H9 (cell line): ENCODE results near the gene LDB2. TPM values are rescaled to one million over a fixed set of nuclear protein-coding genes. Genes with fewer than 3 reads are reported as not detected.

ENCODE experiments used
- DNase-seq: peaks from one replicate; pipeline ENCODE4 v3.0.0-alpha.2; 2017
- H2AFZ ChIP-seq: one replicate; pipeline ENCODE4 v1.6.1; 2013; ENCODE audit warnings: mild to moderate bottlenecking, low read length, control low read depth, moderate library complexity
- H2AK5ac ChIP-seq: 2 replicates; pipeline ENCODE4 v1.6.1; 2013; ENCODE audit warnings: low read length, control low read depth, mixed read lengths; ENCODE audit not compliant: insufficient read length
- H2BK120ac ChIP-seq: one replicate; pipeline ENCODE4 v1.6.1; 2013; ENCODE audit warnings: low read depth, mild to moderate bottlenecking, low read length, control low read depth, inconsistent platforms; ENCODE audit not compliant: poor library complexity, severe bottlenecking
- H2BK12ac ChIP-seq: 2 replicates; pipeline ENCODE4 v1.6.1; 2013; ENCODE audit warnings: low read length, control low read depth, mixed read lengths, low read depth; ENCODE audit not compliant: insufficient read length
- H2BK15ac ChIP-seq: 2 replicates; pipeline ENCODE4 v1.6.1; 2013; ENCODE audit warnings: low read depth, low read length, control low read depth
- H2BK20ac ChIP-seq: one replicate; pipeline ENCODE4 v1.6.1; 2013; ENCODE audit warnings: low read depth, mild to moderate bottlenecking, low read length, control low read depth, inconsistent platforms; ENCODE audit not compliant: poor library complexity, severe bottlenecking
- H2BK5ac ChIP-seq: 2 replicates; pipeline ENCODE4 v1.6.1; 2013; ENCODE audit warnings: low read length, control low read depth, mixed read lengths; ENCODE audit not compliant: insufficient read length
- H3K14ac ChIP-seq: 2 replicates; pipeline ENCODE4 v1.6.1; 2013; ENCODE audit warnings: low read length, control low read depth; ENCODE audit not compliant: insufficient read depth
- H3K18ac ChIP-seq: 2 replicates; pipeline ENCODE4 v1.6.1; 2013; ENCODE audit warnings: low read depth, mild to moderate bottlenecking, mixed read lengths, low read length, control low read depth; ENCODE audit not compliant: insufficient read length
- H3K23ac ChIP-seq: 2 replicates; pipeline ENCODE4 v1.6.1; 2013; ENCODE audit warnings: low read length, control low read depth, mixed read lengths, low read depth; ENCODE audit not compliant: insufficient read length
- H3K23me2 ChIP-seq: 2 replicates; pipeline ENCODE4 v1.6.1; 2013; ENCODE audit warnings: low read depth, mild to moderate bottlenecking, mixed read lengths, low read length, control low read depth; ENCODE audit not compliant: insufficient read length, poor library complexity, severe bottlenecking
- H3K27ac ChIP-seq: 2 replicates; pipeline ENCODE4 v1.5.1; 2013; ENCODE audit warnings: low read length, control low read depth, mixed read lengths, low read depth; ENCODE audit not compliant: insufficient read length
- H3K27me3 ChIP-seq: 2 replicates; pipeline ENCODE4 v1.6.1; 2013; ENCODE audit warnings: low read length, control low read depth, inconsistent platforms; ENCODE audit not compliant: insufficient read depth
- H3K4ac ChIP-seq: 2 replicates; pipeline ENCODE4 v1.6.1; 2013; ENCODE audit warnings: low read depth, mild to moderate bottlenecking, control low read depth, inconsistent platforms, low read length, moderate library complexity
- H3K4me1 ChIP-seq: 2 replicates; pipeline ENCODE4 v1.6.1; 2013; ENCODE audit warnings: low read length, control low read depth, inconsistent platforms; ENCODE audit not compliant: insufficient read depth
- H3K4me2 ChIP-seq: 2 replicates; pipeline ENCODE4 v1.6.1; 2013; ENCODE audit warnings: low read length, control low read depth, mixed read lengths; ENCODE audit not compliant: insufficient read length, insufficient read depth
- H3K56ac ChIP-seq: 2 replicates; pipeline ENCODE4 v1.6.1; 2013; ENCODE audit warnings: low read depth, mild to moderate bottlenecking, mixed read lengths, low read length, control low read depth; ENCODE audit not compliant: insufficient read length
- H3K79me1 ChIP-seq: 2 replicates; pipeline ENCODE4 v1.6.1; 2013; ENCODE audit warnings: low read depth, mild to moderate bottlenecking, moderate library complexity, low read length, control low read depth, inconsistent platforms; ENCODE audit not compliant: insufficient read depth, poor library complexity, severe bottlenecking
- H3K79me2 ChIP-seq: 2 replicates; pipeline ENCODE4 v1.6.1; 2013; ENCODE audit warnings: low read length, control low read depth, inconsistent platforms; ENCODE audit not compliant: insufficient read depth
- H3K9ac ChIP-seq: 2 replicates; pipeline ENCODE4 v1.6.1; 2013; ENCODE audit warnings: low read length, control low read depth, mixed read lengths; ENCODE audit not compliant: insufficient read length; ENCODE audit errors: extremely low read depth
- H3K9me3 ChIP-seq: one replicate; pipeline ENCODE4 v1.6.1; 2013; ENCODE audit warnings: low read depth, low read length, inconsistent platforms; ENCODE audit not compliant: control insufficient read depth
- H3T11ph ChIP-seq: one replicate; pipeline ENCODE4 v1.6.1; 2013; ENCODE audit warnings: mild to moderate bottlenecking, low read length, control low read depth, inconsistent platforms
- H4K20me1 ChIP-seq: one replicate; pipeline ENCODE4 v1.6.1; 2013; ENCODE audit not compliant: control insufficient read depth, insufficient read length, insufficient read depth
- H4K5ac ChIP-seq: 2 replicates; pipeline ENCODE4 v1.6.1; 2013; ENCODE audit warnings: low read depth, mild to moderate bottlenecking, mixed read lengths, low read length, control low read depth; ENCODE audit not compliant: insufficient read length
- H4K8ac ChIP-seq: replicated peaks from 2 replicates; pipeline ENCODE4 v1.6.1; 2013; ENCODE audit warnings: low read length, control low read depth, mixed read lengths, low read depth; ENCODE audit not compliant: insufficient read length
- H4K91ac ChIP-seq: 2 replicates; pipeline ENCODE4 v1.6.1; 2013; ENCODE audit warnings: low read depth, mild to moderate bottlenecking, moderate library complexity, mixed read lengths, low read length, control low read depth; ENCODE audit not compliant: insufficient read length
- H3K27ac Mint-ChIP-seq, 3 experiments: 2 replicates in 2 of 3; 3 replicates in 1 of 3; pipeline ENCODE4 v1.8.0; 2020 to 2021; ENCODE audit warnings: mixed read lengths in 3 of 3, mild to moderate bottlenecking in 1 of 3, moderate library complexity in 1 of 3
- H3K27me3 Mint-ChIP-seq: 2 replicates; pipeline ENCODE4 v1.8.0; 2021; ENCODE audit warnings: low read depth, mild to moderate bottlenecking, moderate library complexity, mixed read lengths
- H3K36me3 Mint-ChIP-seq, 3 experiments: 2 replicates in 2 of 3; 3 replicates in 1 of 3; pipeline ENCODE4 v1.8.0; 2020 to 2021; ENCODE audit warnings: low read depth in 3 of 3, mixed read lengths in 3 of 3; ENCODE audit not compliant: insufficient read depth in 1 of 3
- H3K4me1 Mint-ChIP-seq, 2 experiments: 2 replicates each; pipeline ENCODE4 v1.8.0; 2020; ENCODE audit warnings: mixed read lengths in 2 of 2
- H3K4me3 Mint-ChIP-seq, 2 experiments: 2 replicates in 1 of 2; 3 replicates in 1 of 2; pipeline ENCODE4 v1.8.0; 2020 to 2021; ENCODE audit warnings: mild to moderate bottlenecking in 2 of 2, mixed read lengths in 2 of 2, moderate library complexity in 1 of 2
- H3K9me3 Mint-ChIP-seq, 2 experiments: 2 replicates in 1 of 2; 3 replicates in 1 of 2; pipeline ENCODE4 v1.8.0; 2020; ENCODE audit warnings: mild to moderate bottlenecking in 2 of 2, mixed read lengths in 2 of 2, moderate library complexity in 1 of 2
- WGBS: extraction: QIAGEN DNeasy Blood & Tissue Kit; methylation state at CpG from one replicate; pipeline ENCODE4 v1.1.7; 2013; ENCODE audit warnings: missing lambda C conversion rate, low lambda C conversion rate, mixed read lengths; ENCODE audit not compliant: insufficient read length; ENCODE audit errors: extremely low coverage; 5-methylcytosine and 5-hydroxymethylcytosine counted together
- total RNA-seq: library from RNA; stranded (reverse); gene quantifications from 2 replicates; pipeline ENCODE4 v1.2.1, GENCODE V29; 2021
- TF ChIP-seq, protein P1 (sequence below): fragments of 200-600 bp; sonication (generic); conservative IDR thresholded peaks from 3 replicates; pipeline ENCODE4 v1.8.0; 2021; ENCODE audit warnings: antibody characterized with exemption, mild to moderate bottlenecking

Gene LDB2
- total RNA-seq, 1 experiment from 2014 or later = 22.5 TPM

GRCh38 chr4:16642897-16643296, 255.5 kb downstream of the LDB2 start:
- Histone ChIP-seq H2BK20ac (no peak overlapping the region), H3K23ac (no peak overlapping the region), H3K4me2 (no peak overlapping the region), H3K9me3 (no peaks in the 10 kb centered on the region), H3K4me1 (no peaks in the 10 kb centered on the region; the same call in 1 of the 2 replicates), H4K5ac (no peak overlapping the region), H3T11ph (no peak overlapping the region), H4K91ac (no peak overlapping the region), H4K20me1 (no peaks in the 10 kb centered on the region), H2AK5ac (no peak overlapping the region), H3K23me2 (no peaks in the 10 kb centered on the region), H3K4ac (no peak overlapping the region), H3K27me3 (no peaks in the 10 kb centered on the region), H3K79me1 (no peaks in the 10 kb centered on the region), H2AFZ (no peak overlapping the region), H2BK120ac (no peak overlapping the region), H3K56ac (no peak overlapping the region), H3K14ac (no peak overlapping the region), H3K18ac (no peak overlapping the region), H3K79me2 (no peaks in the 10 kb centered on the region), H2BK12ac (no peak overlapping the region), H3K9ac (no peak overlapping the region), H3K27ac (no peak overlapping the region), H2BK5ac (no peak overlapping the region), H4K8ac (no peak overlapping the region), H2BK15ac (no peak overlapping the region)
- Mint-ChIP-seq H3K36me3 (no peaks in the 10 kb centered on the region), H3K27me3 (no peaks in the 10 kb centered on the region), H3K4me3 (no peak overlapping the region), H3K4me1 (peaks cover 1 to 3% of the 10 kb centered on the region in 2 experiments; a peak in 3 of 4 replicates), H3K27ac (no peak overlapping the region), H3K9me3 (no peaks in the 10 kb centered on the region)
- TF ChIP-seq, protein P1, sequence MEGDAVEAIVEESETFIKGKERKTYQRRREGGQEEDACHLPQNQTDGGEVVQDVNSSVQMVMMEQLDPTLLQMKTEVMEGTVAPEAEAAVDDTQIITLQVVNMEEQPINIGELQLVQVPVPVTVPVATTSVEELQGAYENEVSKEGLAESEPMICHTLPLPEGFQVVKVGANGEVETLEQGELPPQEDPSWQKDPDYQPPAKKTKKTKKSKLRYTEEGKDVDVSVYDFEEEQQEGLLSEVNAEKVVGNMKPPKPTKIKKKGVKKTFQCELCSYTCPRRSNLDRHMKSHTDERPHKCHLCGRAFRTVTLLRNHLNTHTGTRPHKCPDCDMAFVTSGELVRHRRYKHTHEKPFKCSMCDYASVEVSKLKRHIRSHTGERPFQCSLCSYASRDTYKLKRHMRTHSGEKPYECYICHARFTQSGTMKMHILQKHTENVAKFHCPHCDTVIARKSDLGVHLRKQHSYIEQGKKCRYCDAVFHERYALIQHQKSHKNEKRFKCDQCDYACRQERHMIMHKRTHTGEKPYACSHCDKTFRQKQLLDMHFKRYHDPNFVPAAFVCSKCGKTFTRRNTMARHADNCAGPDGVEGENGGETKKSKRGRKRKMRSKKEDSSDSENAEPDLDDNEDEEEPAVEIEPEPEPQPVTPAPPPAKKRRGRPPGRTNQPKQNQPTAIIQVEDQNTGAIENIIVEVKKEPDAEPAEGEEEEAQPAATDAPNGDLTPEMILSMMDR = no peak
- DNase-seq = no peak
- WGBS = no CpG with 5 or more reads among the region's 5 CpGs
